Measurements from ENCODE around the gene CHCHD5. TPM values are rescaled to one million over a fixed set of nuclear protein-coding genes. Genes with fewer than 3 reads are reported as not detected.

Gene CHCHD5
- total RNA-seq, 1 experiment from 2014 or later: 46.7 TPM

GRCh38 chr2:112585873-112586464 lies 1.6 kb downstream of the CHCHD5 start:
- no peak for ATAC-seq
- peaks cover 18% of the 10 kb centered on the region for H3K4me1 ChIP-seq (ENCODE audit: control insufficient read depth, insufficient read depth, low read length)
- no peak for DNase-seq (ENCODE audit: low read depth, low spot score)
- H3K27ac ChIP-seq (ENCODE audit: low read length): no peak overlapping the region
- intact Hi-C loops (cut with micrococcal nuclease; ENCODE audit: unreplicated experiment) (no loop called here), in situ Hi-C loops (cut with HindIII; ENCODE audit: low pct_unique_long_range_greater_than_20kb, low sequenced_read_pairs) (no loop called here)
- no peaks in the 10 kb centered on the region for H3K27me3 ChIP-seq (ENCODE audit: control insufficient read depth, insufficient read depth, low read length)
- no peak overlapping the region for H3K4me3 ChIP-seq (ENCODE audit: low read depth in 2 of 2, low read length in 2 of 2)
- no peaks in the 10 kb centered on the region; the same call in 1 of the 2 replicates for H3K36me3 ChIP-seq (ENCODE audit: control insufficient read depth, insufficient read depth, low read length)
- CTCF ChIA-PET: no interaction called here
- no TSS peak for BruUV-seq (replicated peaks)
- TF ChIP-seq TCF7L2 (IDR thresholded peaks at IDR 0.05; ENCODE audit: low read depth, low read length) (no peak), SIN3A (IDR thresholded peaks at IDR 0.05; ENCODE audit: borderline replicate concordance, insufficient read depth, low read depth, low read length) (no peak), POLR2AphosphoS5 (IDR thresholded peaks at IDR 0.05; ENCODE audit: low read depth, low read length) (no peak)
- TF ChIP-seq, protein P1, sequence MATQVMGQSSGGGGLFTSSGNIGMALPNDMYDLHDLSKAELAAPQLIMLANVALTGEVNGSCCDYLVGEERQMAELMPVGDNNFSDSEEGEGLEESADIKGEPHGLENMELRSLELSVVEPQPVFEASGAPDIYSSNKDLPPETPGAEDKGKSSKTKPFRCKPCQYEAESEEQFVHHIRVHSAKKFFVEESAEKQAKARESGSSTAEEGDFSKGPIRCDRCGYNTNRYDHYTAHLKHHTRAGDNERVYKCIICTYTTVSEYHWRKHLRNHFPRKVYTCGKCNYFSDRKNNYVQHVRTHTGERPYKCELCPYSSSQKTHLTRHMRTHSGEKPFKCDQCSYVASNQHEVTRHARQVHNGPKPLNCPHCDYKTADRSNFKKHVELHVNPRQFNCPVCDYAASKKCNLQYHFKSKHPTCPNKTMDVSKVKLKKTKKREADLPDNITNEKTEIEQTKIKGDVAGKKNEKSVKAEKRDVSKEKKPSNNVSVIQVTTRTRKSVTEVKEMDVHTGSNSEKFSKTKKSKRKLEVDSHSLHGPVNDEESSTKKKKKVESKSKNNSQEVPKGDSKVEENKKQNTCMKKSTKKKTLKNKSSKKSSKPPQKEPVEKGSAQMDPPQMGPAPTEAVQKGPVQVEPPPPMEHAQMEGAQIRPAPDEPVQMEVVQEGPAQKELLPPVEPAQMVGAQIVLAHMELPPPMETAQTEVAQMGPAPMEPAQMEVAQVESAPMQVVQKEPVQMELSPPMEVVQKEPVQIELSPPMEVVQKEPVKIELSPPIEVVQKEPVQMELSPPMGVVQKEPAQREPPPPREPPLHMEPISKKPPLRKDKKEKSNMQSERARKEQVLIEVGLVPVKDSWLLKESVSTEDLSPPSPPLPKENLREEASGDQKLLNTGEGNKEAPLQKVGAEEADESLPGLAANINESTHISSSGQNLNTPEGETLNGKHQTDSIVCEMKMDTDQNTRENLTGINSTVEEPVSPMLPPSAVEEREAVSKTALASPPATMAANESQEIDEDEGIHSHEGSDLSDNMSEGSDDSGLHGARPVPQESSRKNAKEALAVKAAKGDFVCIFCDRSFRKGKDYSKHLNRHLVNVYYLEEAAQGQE (IDR thresholded peaks at IDR 0.05; ENCODE audit: insufficient read depth in 1 of 2, low read depth in 2 of 2, low read length in 1 of 2): no peak
- TF ChIP-seq, protein P2, sequence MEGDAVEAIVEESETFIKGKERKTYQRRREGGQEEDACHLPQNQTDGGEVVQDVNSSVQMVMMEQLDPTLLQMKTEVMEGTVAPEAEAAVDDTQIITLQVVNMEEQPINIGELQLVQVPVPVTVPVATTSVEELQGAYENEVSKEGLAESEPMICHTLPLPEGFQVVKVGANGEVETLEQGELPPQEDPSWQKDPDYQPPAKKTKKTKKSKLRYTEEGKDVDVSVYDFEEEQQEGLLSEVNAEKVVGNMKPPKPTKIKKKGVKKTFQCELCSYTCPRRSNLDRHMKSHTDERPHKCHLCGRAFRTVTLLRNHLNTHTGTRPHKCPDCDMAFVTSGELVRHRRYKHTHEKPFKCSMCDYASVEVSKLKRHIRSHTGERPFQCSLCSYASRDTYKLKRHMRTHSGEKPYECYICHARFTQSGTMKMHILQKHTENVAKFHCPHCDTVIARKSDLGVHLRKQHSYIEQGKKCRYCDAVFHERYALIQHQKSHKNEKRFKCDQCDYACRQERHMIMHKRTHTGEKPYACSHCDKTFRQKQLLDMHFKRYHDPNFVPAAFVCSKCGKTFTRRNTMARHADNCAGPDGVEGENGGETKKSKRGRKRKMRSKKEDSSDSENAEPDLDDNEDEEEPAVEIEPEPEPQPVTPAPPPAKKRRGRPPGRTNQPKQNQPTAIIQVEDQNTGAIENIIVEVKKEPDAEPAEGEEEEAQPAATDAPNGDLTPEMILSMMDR (IDR thresholded peaks at IDR 0.05): no peak
- H3K9me3 ChIP-seq (ENCODE audit: control insufficient read depth, insufficient read depth, low read depth, low read length): no peaks in the 10 kb centered on the region
- POLR2A ChIA-PET: no interaction called here

DNA sequence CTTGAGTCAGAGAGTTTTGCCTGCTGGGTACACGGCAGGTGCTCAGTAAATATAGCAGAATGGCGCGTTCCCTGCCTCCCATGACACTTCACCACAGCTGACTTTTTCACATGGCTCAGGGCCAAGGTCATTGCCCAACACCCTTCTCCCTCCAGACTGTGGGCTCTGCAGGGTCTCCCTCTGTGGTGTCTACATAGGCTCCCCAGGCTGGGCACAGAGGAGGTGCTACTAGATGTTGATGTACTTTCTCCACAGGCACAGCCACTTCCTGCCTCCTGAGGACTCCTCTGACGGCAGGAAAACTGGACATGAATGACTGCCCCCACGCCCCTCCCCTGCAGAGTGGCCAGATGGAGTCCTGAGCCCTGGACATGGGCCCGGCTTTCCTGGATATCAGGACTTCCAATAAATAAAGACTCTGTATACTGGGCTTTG lies 4.2 kb downstream of the CHCHD5 start:
- DNase-seq (ENCODE audit: low read depth, low spot score): no peak
- CTCF ChIA-PET: no interaction called here
- Histone ChIP-seq H3K9me3 (ENCODE audit: control insufficient read depth, insufficient read depth, low read depth, low read length) (no peaks in the 10 kb centered on the region), H3K4me1 (ENCODE audit: control insufficient read depth, insufficient read depth, low read length) (peaks cover 4% of the 10 kb centered on the region), H3K27me3 (ENCODE audit: control insufficient read depth, insufficient read depth, low read length) (no peaks in the 10 kb centered on the region), H3K27ac (ENCODE audit: low read length) (no peak overlapping the region), H3K4me3 (ENCODE audit: low read depth in 2 of 2, low read length in 2 of 2) (no peak overlapping the region), H3K36me3 (ENCODE audit: control insufficient read depth, insufficient read depth, low read length) (no peaks in the 10 kb centered on the region; the same call in 1 of the 2 replicates)
- POLR2A ChIA-PET: no interaction called here
- no peak for ATAC-seq
- in situ Hi-C loops (cut with HindIII; ENCODE audit: low pct_unique_long_range_greater_than_20kb, low sequenced_read_pairs): no loop called here
- intact Hi-C loops (cut with micrococcal nuclease; ENCODE audit: unreplicated experiment): no loop called here
- TF ChIP-seq SIN3A (IDR thresholded peaks at IDR 0.05; ENCODE audit: borderline replicate concordance, insufficient read depth, low read depth, low read length) (no peak), TCF7L2 (IDR thresholded peaks at IDR 0.05; ENCODE audit: low read depth, low read length) (no peak)
- TF ChIP-seq, protein P2 (IDR thresholded peaks at IDR 0.05): no peak
- no TSS peak for BruUV-seq (replicated peaks)
